Left lung (tissue), 10 donors: ENCODE results near the gene DBT. TPM values are rescaled to one million over a fixed set of nuclear protein-coding genes. Genes with fewer than 3 reads are reported as not detected.
"Not testable (repeated sequence)": the region's sequence is repeated elsewhere in the genome, so short reads cannot be mapped to it uniquely, and the experiment has no call there.

Experiments used
- ATAC-seq: fragments of 200-7000 bp; cut with Tn5 transposase; one replicate; pipeline ENCODE4 v1.9.1; 2020; ENCODE audit warnings: moderate library complexity
- DNase-seq, 4 donors: peaks; one replicate each; pipeline ENCODE4 v3.0.0-alpha.2; 2013 to 2020
- H3K27ac ChIP-seq, 2 donors: fragments of 200-600 bp; sonication (generic) in 1 of 2; one replicate each; pipeline versions ENCODE4 v1.5.0 to v1.8.0; 2020 to 2021
- H3K27me3 ChIP-seq, 2 donors: fragments of 200-600 bp; sonication (generic) in 1 of 2; one replicate each; pipeline versions ENCODE4 v1.5.0 to v1.8.0; 2020 to 2021
- H3K36me3 ChIP-seq, 2 donors: fragments of 200-600 bp; sonication (generic) in 1 of 2; one replicate each; pipeline versions ENCODE4 v1.5.0 to v1.8.0; 2020 to 2021
- H3K4me1 ChIP-seq, 2 donors: fragments of 200-600 bp; one replicate each; pipeline ENCODE4 v1.8.0; 2021
- H3K4me3 ChIP-seq, 2 donors: fragments of 200-600 bp; sonication (generic) in 1 of 2; one replicate each; pipeline versions ENCODE4 v1.5.0 to v1.8.0; 2020 to 2021; ENCODE audit warnings: mild to moderate bottlenecking in 1 of 2
- H3K9me3 ChIP-seq, 2 donors: fragments of 200-600 bp; sonication (generic) in 1 of 2; one replicate each; pipeline versions ENCODE4 v1.5.0 to v1.8.0; 2020 to 2021
- intact Hi-C, 2 donors: fragments of 100-400 bp; cut with DNase I; formaldehyde crosslinking; loops; one replicate each; pipeline versions ENCODE4 v1.11.2 to v1.14.2; 2022
- polyA plus RNA-seq, 6 donors: library from polyadenylated mRNA; unstranded; fragments of 120-200 nt; gene quantifications; one replicate each; pipeline ENCODE4 v1.2.1, GENCODE V29; 2013; ENCODE audit not compliant: insufficient read length in 6 of 6
- total RNA-seq, 2 donors: library from RNA; stranded (reverse); fragmentation: NEBNext Ultra II Directional; extraction: Animal tissue kit (Norgen Biotek cat#: 25700); gene quantifications; one replicate each; pipeline ENCODE4 v1.2.1, GENCODE V29; 2021
- TF ChIP-seq, protein P1 (sequence below), 2 donors: fragments of 200-600 bp; sonication (generic) in 1 of 2; IDR thresholded peaks; one replicate each; pipeline versions ENCODE4 v1.5.0 to v1.8.0; 2021; ENCODE audit warnings: antibody characterized with exemption in 2 of 2
- donor health status: DM: no; HTN: yes; CAD: no.
- donor health status: DM: no; HTN: no; CAD: no.

DBT gene
- total and polyA plus RNA-seq, 8 donors, result 15.9 to 23.0 (median 19.8) TPM

DNA sequence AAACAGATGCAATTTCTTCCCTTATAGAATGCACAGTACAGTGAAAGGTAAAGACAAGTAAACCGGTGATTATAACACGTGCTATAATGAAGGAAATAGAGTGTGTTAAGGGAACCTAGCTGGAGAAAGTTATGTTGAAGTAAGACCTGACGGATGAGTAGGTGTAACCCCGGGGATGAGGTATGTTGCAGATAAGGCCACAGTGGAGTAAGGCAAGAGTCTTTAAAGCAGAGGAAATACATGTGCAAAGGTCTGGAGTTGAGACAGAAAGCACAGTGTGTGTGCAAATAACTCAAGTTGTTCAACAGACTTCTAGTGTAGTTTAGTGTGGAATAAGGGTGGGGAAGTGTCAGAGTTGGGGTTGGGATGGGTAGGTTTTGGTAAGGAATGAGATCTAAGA lies 2.9 kb downstream of the DBT start:
- ATAC-seq (no peak), DNase-seq (no peak)
- Histone ChIP-seq H3K27me3 (no peaks in the 10 kb centered on the region), H3K36me3 (no peaks in the 10 kb centered on the region), H3K27ac (no peak overlapping the region), H3K4me3 (no peak overlapping the region), H3K4me1 (peaks cover 6 to 22% of the 10 kb centered on the region in 2 donors), H3K9me3 (no peaks in the 10 kb centered on the region)
- intact Hi-C loops, result no loop called here
- TF ChIP-seq, protein P1, sequence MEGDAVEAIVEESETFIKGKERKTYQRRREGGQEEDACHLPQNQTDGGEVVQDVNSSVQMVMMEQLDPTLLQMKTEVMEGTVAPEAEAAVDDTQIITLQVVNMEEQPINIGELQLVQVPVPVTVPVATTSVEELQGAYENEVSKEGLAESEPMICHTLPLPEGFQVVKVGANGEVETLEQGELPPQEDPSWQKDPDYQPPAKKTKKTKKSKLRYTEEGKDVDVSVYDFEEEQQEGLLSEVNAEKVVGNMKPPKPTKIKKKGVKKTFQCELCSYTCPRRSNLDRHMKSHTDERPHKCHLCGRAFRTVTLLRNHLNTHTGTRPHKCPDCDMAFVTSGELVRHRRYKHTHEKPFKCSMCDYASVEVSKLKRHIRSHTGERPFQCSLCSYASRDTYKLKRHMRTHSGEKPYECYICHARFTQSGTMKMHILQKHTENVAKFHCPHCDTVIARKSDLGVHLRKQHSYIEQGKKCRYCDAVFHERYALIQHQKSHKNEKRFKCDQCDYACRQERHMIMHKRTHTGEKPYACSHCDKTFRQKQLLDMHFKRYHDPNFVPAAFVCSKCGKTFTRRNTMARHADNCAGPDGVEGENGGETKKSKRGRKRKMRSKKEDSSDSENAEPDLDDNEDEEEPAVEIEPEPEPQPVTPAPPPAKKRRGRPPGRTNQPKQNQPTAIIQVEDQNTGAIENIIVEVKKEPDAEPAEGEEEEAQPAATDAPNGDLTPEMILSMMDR (IDR thresholded peaks at IDR 0.05), result no peak

DNA sequence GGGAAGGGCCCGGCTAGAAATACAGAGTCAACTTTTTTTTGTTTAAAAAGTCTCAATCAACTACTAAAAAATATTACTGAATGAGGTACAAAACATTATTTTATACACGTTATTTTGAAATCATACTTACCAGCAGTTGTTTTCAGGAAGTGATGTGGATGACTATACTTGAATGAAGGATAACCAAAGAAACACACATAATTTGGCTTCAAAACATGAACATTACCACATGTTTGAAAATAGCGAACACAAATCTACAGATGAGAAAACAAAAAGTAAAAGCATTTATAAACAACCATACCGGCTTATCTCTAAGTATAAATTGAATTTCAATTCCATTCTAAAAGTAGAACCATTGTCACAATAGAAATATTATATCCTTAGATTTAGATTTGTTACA lies 9.0 kb downstream of the DBT start:
- peaks cover 0 to 4% of the 10 kb centered on the region in 2 donors for H3K4me1 ChIP-seq
- peaks cover 0 to 9% of the 10 kb centered on the region in 2 donors for H3K36me3 ChIP-seq
- no peak overlapping the region for H3K27ac ChIP-seq
- TF ChIP-seq, protein P1 (IDR thresholded peaks at IDR 0.05), result no peak
- intact Hi-C loops, result no loop called here
- no peak overlapping the region for H3K4me3 ChIP-seq
- DNase-seq, result peak in 2 of 4 donors; percentile 12 to 43
- H3K27me3 ChIP-seq, result no peaks in the 10 kb centered on the region
- ATAC-seq, result no peak
- no peaks in the 10 kb centered on the region for H3K9me3 ChIP-seq

DNA sequence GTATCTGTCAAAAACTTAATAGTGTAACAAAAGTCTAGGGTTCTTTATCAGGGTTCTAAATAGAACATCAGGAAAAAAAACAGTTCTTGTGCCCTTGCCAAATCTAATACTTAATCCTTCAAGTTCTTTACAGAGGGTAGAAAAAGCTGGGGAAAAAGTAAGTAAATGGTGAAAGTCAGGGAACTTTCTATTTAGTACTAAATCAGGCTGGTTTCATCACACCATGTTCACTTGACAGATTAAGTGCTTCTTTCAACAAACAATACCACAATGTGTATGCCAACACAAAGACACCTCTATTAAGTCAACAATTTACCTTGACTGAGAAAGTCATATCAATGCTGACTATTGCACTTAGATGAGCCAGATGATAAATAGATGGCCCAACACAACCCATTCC lies 9.7 kb downstream of the DBT start:
- H3K27me3 ChIP-seq, result no peaks in the 10 kb centered on the region
- ATAC-seq, result peak; percentile 44
- H3K36me3 ChIP-seq, result peaks cover 0 to 9% of the 10 kb centered on the region in 2 donors
- intact Hi-C loops, result no loop called here
- H3K27ac ChIP-seq, result no peak overlapping the region
- no peaks in the 10 kb centered on the region for H3K9me3 ChIP-seq
- DNase-seq, result peak in 2 of 4 donors; percentile 42 to 50
- H3K4me3 ChIP-seq, result no peak overlapping the region
- peaks cover 0 to 4% of the 10 kb centered on the region in 2 donors for H3K4me1 ChIP-seq
- TF ChIP-seq, protein P1 (IDR thresholded peaks at IDR 0.05), result no peak

DNA sequence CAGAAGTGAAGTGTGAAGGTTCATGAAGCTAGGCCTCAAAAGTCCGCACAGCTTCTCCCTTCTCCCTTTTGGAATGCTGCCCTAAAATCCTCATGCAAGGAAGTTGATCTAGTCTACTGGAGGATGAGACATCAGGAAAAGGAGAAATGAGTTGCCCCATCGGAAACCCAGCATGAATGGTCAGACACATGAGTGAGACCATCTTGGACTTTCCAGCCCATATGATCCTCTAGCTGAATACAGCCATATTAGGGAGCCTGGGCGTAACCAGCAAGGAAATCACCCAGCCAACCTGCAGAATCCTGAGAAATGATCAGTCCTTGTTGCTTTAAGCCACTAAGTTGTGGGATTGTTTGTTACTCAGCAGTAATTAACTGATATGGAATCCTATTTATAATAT lies 12.5 kb downstream of the DBT start:
- H3K4me3 ChIP-seq, result no peak overlapping the region
- H3K4me1 ChIP-seq, result peaks cover 0 to 4% of the 10 kb centered on the region in 2 donors
- no peaks in the 10 kb centered on the region for H3K9me3 ChIP-seq
- no peak for DNase-seq
- no peaks in the 10 kb centered on the region for H3K27me3 ChIP-seq
- peaks cover 0 to 28% of the 10 kb centered on the region in 2 donors for H3K36me3 ChIP-seq
- no peak for ATAC-seq
- H3K27ac ChIP-seq, result no peak overlapping the region
- intact Hi-C loops, result no loop called here
- TF ChIP-seq, protein P1 (IDR thresholded peaks at IDR 0.05), result no peak

DNA sequence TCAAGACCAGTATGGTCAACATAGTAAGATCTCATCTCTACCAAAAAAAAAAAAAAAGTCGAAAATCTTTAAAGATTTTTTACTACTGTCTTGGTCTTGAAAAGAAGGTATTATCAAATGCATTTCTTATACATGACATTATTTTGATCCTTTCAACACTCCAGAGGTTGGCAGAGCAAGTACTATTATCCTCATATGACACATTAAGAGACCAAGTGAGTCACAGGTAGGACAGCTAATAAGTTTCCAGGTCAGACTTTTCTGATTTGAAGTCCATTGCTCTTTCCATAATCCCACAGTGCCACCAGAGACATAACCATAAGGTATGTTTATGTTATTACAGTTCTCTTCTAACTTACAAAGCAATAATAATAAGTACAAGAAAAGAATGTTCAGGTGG lies 15.2 kb downstream of the DBT start:
- H3K27me3 ChIP-seq, result no peaks in the 10 kb centered on the region
- H3K27ac ChIP-seq, result no peak overlapping the region
- H3K4me3 ChIP-seq, result no peak overlapping the region
- H3K9me3 ChIP-seq, result no peaks in the 10 kb centered on the region
- H3K36me3 ChIP-seq, result peaks cover 0 to 46% of the 10 kb centered on the region in 2 donors
- H3K4me1 ChIP-seq, result peaks cover 0 to 3% of the 10 kb centered on the region in 2 donors
- DNase-seq (no peak), ATAC-seq (no peak)
- TF ChIP-seq, protein P1 (IDR thresholded peaks at IDR 0.05), result no peak
- intact Hi-C loops, result no loop called here

DNA sequence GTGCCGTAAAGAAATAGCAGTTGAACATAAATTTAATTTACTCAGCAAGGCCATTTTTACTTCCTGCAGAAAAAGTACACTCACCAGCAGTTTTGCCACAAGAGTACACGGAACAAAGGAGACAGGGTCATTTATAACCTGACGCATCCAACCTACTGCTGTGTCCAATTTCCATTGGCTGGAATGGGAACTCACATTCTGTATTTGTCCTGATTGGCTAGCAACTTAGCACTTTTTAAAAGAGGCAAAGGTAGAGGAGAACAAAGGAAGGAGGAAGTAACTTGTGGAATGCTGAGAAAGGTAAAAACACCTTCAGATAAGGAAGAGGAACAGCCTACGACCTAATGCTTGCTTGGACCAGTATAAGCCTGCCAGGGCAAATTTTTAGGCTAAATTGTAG lies 16.1 kb downstream of the DBT start:
- H3K27ac ChIP-seq, H3K27me3 ChIP-seq, ATAC-seq, H3K4me1 ChIP-seq, H3K4me3 ChIP-seq, H3K9me3 ChIP-seq, intact Hi-C loops, DNase-seq: not testable (repeated sequence)
- peaks cover 0 to 48% of the 10 kb centered on the region in 2 donors for H3K36me3 ChIP-seq
